Measurements from ENCODE around the gene SLC5A10.

The SLC5A10 gene

DNA sequence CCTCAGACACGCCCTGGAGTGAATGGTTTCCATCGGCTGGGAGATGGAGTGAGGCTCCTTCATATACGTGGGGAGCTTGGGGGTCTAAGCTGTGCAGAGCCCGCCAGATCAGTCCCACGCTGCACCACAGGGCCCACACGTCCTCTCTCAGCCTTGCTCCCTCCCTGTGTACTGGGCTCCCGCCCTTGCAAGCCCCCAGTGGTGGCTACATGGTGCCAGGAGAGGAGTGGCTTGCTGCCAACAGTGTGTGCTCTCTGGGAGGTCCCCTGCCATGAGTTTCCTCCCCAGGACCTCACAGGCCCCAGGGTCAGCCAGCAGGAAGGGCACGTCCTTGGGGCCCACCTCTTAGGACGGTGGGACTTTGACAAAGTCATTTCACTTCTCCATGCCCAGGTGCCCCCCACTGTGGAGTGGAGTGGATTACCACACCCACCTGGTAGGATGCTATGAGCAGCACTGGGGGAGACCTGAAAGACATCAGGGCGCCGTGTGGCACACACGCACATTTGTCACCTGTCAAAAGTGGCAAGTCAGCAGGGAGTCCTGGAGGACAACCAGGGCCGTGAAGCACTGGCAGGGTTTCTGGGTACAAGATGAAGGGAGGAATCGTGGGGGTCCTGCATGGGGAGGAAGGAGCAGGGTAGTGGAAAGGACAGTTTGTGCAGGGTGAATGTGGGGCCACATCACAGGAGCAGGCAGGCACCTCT lies 13.7 kb downstream of the SLC5A10 start:
- no peak for DNase-seq

- no peak for DNase-seq
Observed at GRCh38 chr17:18966831-18967624, 15.1 kb downstream of the SLC5A10 start.

GRCh38 chr17:18967916-18968315 lies 16.0 kb downstream of the SLC5A10 start:
- DNase-seq, result no peak

DNA sequence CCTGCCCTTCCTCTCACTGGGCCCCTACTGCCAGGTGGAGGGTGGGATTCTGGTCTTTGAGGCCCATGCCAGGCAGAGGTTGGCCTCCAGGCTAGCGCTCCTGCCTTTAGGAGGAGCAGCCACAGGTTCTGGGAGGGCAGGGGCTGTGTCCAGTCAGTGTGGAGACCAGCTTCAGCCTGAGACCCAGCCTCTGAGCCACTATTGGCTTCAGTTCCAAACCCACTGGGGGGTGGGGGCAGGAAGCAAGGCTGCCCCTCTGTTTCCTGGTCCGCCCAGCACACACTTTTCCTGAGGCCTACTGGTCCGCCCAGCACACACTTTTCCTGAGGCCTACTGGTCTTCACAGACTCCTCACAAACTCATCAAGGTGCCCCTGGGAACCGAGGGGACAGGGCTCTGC lies 16.4 kb downstream of the SLC5A10 start:
- DNase-seq, result no peak

DNA sequence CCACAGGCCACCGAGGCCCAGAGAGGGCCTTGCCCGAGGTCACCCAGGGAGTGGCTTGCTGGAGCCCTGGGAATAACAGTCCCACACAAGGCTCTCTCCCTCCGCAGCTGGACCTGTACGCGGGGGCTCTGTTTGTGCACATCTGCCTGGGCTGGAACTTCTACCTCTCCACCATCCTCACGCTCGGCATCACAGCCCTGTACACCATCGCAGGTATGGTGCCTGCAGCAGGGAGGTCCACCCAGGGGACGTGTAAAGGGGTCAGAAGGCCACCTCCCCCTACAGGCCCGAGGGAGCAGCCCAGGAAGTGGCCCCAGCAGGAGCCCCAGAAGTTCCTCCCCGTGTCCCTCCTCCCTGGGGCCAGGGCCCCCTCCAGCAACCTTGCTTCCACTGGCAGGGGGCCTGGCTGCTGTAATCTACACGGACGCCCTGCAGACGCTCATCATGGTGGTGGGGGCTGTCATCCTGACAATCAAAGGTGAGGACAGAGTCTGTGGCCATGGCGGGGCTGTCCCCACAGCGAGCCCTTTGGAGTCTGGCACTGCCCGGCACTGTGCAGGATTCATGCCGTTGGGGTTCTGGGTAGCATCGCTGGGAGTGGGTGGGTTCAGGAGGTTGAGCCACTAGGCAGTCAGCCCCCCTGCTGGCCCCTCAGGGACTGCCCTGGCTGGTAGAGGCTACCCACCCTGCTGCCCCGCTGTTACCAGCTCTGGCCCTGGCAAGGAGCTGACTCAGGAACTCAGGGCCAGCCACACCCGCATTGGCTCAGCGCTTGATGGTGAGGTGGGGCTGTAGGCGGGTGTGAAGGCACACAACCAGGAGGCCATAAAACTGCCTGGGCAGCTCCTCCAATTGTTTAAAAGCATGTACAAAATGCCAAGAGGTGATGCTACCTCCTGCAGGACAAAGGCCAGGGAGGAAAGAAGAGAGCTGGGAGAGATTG lies 17.3 kb downstream of the SLC5A10 start:
- DNase-seq, result peak; percentile 26 to 52 (median 45)

- no peak for DNase-seq
Observed at GRCh38 chr17:18970582-18971480, 18.9 kb downstream of the SLC5A10 start.

DNA sequence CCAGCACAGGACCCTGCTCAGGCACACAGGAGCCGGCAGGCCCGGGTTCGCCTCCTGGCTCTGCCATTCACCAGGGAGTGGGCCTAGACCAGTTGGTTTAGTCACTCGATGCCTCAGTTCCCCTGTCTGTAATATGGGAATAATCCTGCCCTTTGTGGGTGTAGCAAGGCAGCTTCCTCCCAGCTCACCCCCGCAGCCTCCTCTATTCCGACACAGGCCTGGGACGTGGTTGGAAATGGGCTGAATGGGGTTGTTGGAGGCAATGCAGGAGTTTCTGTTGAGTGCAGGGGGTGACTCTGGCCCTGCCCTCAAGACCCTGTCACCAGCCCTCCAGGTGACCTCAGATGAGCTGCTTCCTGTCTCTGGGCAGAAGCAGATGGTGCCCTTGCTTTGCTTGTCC lies 19.8 kb downstream of the SLC5A10 start:
- no peak for DNase-seq

GRCh38 chr17:18974407-18975149 lies 22.6 kb downstream of the SLC5A10 start:
- peak in 1 of 3 donors; percentile 18 for DNase-seq

- no peak for DNase-seq
Observed at GRCh38 chr17:18975597-18975996, 23.6 kb downstream of the SLC5A10 start.

DNA sequence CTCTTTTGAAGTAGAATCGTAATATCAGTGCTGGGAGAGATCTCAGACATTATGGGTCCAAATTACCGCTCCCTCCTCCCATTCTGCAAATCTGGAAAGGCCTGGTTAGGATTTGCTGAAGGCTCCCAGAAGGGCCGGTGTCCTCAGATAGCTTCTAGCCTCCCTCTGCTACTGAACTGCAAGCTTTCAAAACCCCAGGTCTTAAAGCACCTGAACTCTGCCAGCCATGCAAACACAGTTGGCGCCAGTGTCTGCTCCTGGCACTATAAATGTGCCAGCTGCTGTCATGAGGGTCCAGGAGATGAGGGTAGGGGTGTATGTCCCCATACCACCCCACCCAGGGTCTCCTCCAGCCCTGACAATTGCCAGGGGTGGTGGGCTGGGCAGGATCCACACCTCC lies 24.2 kb downstream of the SLC5A10 start:
- no peak for DNase-seq

GRCh38 chr17:18977021-18977420 lies 25.1 kb downstream of the SLC5A10 start:
- no peak for DNase-seq

- no peak for DNase-seq
Observed at GRCh38 chr17:18977646-18978045, 25.7 kb downstream of the SLC5A10 start.

DNA sequence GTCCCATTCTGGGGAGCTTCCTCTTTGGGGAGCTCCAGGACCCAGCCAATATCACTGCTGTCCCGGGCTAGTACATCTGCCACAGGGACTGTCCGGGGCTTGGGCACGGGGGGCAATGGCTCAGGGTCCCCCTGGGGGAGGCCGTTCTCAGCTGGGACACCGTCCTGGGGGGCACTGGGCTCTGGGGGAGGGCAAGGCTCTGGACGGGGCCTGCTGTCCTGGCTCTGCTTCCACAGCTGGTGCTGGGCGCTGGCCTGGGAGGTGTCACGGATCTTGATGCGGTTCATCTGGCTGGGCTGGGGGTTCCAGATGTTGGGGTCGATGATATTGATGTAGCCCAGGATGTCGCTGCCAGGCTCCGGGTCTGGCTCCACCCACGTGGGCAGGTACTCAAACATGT lies 26.1 kb downstream of the SLC5A10 start:
- DNase-seq, result no peak

- DNase-seq, result no peak
Observed at GRCh38 chr17:18978655-18979054, 26.7 kb downstream of the SLC5A10 start.

GRCh38 chr17:18980682-18981334 lies 28.8 kb downstream of the SLC5A10 start:
- no peak for DNase-seq

DNA sequence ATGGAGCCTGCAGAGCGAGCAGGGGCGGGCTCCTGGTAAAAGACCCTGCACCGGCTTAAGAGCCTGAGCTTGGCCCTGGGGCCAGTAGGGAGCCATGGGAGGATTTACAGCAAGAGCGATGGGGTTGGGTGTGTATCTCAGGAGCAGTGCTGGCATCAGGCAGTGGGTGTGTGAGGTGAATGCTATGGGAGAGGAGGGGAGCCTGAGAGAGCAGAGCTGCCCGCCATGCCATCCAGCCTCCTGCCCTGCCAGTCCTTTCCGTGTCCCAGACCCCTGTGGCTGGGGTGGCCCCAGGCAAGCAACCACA lies 29.3 kb downstream of the SLC5A10 start:
- no peak for DNase-seq

- DNase-seq, result peak; percentile 65 to 73 (median 66)
Observed at GRCh38 chr17:18981642-18982424, 29.9 kb downstream of the SLC5A10 start.

DNA sequence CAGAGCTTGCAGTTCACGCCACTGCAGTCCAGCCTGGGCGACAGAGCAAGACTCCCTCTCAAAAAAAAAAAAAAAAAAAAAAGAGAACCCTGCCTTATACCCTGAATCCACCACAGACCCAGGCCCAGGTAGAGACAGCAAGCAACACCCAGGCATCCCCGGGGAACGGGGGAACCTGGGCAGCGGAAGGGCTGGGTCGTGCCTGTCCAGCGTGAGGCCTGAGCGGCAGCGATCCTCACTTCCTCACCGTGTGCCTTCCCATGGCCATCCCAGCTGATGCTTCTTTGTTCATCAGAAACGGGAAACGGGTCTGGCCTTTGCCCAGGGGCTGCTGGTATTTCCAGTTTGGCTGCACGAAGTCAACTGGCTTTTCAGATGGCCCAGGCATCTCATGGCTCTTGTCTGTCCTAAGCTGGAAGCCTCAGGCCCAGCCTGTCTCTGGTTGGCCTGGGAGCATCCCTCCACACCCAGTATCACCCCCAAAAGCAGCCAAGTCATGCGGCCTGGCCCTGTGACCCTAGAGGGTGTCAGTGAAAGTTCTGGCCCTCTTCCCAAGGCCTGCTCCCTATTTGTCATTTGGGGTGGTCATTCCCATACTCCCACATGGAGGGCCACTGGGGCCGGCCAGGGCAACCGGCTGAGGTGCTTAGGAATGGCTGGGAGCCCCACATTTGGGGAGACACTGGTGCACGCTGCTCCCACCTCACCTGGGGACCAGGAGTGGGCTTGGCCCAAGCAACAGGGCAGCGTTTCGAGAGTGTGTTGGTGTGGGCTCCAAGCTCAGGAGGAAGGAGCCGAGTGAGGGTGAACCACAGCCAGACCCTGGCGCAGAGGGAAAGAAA lies 32.5 kb downstream of the SLC5A10 start:
- DNase-seq, result no peak

- DNase-seq, result no peak
Observed at GRCh38 chr17:18985475-18985874, 33.5 kb downstream of the SLC5A10 start.
